Measurements from ENCODE around the gene FEM1C.

The FEM1C gene

DNA sequence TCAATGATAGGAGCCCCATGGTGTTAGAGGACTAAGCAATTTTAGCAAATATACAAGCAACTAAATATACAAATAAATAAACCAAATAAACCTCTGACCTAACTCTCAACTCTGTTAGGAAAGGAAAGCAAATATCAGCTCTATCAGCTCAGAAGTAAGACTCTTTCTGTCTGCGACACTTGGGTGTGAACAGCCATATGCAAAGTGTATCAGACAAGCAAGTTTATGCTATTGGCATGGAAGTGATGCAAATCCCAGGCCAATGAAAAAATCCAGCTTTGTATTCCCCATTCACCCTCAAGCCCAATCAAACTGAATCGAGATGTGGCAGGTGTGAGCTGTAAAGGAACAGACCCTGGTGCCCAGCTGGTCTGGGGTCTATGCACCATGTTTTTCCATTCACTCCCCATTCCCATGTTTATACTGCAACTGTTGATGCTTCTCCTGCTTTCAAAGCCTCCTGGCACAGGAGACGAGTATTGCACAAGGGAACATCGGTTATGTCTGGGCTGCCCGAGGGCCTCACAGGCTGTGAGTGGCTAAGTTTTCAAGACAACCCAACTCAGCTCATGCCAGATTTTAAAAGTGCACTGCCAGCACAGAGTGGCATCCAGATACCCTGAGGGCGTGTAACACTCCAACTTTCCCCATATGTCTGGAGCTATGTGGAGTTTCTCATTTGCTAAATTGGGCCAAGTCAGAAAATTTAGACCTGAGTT, 73.1 kb downstream of the FEM1C start:
- DNase-seq: no peak

DNA sequence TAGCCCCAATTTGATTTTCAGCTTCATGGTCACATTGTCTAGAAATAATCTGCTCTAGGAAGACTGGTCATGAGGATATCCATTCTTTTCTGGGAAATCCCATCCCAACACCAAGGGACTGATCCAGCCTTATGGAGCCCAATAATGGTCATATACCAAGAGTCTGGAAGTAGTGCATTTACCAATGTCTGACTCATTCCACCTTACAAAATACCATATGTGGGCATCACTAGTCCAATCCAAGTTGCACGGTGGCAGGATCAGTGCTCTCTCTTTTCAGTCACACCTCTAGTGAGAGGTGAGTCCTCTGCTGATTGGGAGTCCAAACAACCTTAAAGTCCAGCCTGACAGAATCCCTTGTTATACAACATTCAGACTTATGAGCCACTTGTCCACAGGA, 73.7 kb downstream of the FEM1C start:
- no peak for DNase-seq

All from NCI-H526 treated with DMSO at 0.1 percent for 48 hours (cell line).